Measurements from ENCODE around the gene WDR55.

DNA sequence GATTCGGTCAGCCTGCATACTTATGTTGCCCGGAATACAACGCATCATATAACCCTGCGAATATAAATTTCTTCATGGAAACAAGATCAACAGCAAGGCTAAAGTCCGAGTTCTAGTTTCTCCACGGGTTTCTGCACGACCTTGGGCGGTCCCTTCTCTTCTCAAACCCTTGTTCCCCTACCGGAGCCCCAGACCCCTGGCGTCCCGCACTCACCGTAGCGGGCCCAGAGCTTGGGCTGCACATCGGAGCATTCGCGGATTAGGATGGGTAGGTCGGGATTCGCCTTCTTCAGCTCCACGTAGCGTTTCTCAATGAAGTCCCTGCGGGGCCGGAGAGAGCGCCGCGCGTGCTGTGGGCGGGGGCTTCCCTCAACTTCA lies 17.7 kb upstream of the WDR55 start:
- TF ChIP-seq RFX5 (IDR thresholded peaks at IDR 0.05; ENCODE audit: low read length) (no peak), TAF1 (IDR thresholded peaks at IDR 0.05; ENCODE audit: borderline replicate concordance, low read depth, low read length) (no peak), ELF1 (IDR thresholded peaks at IDR 0.05) (no peak)
- TF ChIP-seq, protein P1, sequence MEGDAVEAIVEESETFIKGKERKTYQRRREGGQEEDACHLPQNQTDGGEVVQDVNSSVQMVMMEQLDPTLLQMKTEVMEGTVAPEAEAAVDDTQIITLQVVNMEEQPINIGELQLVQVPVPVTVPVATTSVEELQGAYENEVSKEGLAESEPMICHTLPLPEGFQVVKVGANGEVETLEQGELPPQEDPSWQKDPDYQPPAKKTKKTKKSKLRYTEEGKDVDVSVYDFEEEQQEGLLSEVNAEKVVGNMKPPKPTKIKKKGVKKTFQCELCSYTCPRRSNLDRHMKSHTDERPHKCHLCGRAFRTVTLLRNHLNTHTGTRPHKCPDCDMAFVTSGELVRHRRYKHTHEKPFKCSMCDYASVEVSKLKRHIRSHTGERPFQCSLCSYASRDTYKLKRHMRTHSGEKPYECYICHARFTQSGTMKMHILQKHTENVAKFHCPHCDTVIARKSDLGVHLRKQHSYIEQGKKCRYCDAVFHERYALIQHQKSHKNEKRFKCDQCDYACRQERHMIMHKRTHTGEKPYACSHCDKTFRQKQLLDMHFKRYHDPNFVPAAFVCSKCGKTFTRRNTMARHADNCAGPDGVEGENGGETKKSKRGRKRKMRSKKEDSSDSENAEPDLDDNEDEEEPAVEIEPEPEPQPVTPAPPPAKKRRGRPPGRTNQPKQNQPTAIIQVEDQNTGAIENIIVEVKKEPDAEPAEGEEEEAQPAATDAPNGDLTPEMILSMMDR (IDR thresholded peaks at IDR 0.05) = no peak

Data from SK-N-SH (cell line).